ENCODE measurements around the gene CNKSR3.

DNA sequence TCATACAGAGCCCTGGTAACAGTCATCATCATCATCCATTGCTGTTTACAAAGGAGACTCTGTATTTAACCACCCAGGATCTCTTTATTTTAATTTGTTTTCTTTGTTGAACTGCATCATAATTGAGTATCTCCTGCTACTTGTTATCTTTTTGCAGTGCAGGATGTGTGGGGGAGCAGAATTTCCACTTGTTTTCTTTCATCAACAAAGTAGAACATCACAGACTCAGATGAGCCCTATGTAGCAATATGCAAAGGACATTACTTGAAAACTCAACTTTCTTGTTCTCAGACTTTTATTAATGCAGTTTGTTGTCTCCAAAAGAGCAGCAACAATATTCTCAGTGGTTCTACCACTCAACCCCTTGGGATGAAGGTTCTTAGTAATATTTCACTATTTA is 115.2 kb downstream of the CNKSR3 start:
- TF ChIP-seq, protein P1, sequence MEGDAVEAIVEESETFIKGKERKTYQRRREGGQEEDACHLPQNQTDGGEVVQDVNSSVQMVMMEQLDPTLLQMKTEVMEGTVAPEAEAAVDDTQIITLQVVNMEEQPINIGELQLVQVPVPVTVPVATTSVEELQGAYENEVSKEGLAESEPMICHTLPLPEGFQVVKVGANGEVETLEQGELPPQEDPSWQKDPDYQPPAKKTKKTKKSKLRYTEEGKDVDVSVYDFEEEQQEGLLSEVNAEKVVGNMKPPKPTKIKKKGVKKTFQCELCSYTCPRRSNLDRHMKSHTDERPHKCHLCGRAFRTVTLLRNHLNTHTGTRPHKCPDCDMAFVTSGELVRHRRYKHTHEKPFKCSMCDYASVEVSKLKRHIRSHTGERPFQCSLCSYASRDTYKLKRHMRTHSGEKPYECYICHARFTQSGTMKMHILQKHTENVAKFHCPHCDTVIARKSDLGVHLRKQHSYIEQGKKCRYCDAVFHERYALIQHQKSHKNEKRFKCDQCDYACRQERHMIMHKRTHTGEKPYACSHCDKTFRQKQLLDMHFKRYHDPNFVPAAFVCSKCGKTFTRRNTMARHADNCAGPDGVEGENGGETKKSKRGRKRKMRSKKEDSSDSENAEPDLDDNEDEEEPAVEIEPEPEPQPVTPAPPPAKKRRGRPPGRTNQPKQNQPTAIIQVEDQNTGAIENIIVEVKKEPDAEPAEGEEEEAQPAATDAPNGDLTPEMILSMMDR (IDR thresholded peaks at IDR 0.05), result no peak
- TF ChIP-seq POLR2A (IDR thresholded peaks at IDR 0.05), result no peak
- no peak for TF ChIP-seq POLR2AphosphoS5 (IDR thresholded peaks at IDR 0.05)
- TF ChIP-seq EP300 (IDR thresholded peaks at IDR 0.05), result no peak
